Measurements from ENCODE around the gene RTEL1.
"Not testable (repeated sequence)": the region's sequence is repeated elsewhere in the genome, so short reads cannot be mapped to it uniquely, and the experiment has no call there.

Gene RTEL1

GRCh38 chr20:63708301-63709148 lies 50.4 kb downstream of the RTEL1 start:
- Histone ChIP-seq H3K36me3 (ENCODE audit: insufficient read depth, low read length) (peaks cover 62% of the 10 kb centered on the region), H3K27me3 (ENCODE audit: insufficient read depth, low read length) (no peaks in the 10 kb centered on the region), H3K9me3 (ENCODE audit: low read length) (peaks cover 13% of the 10 kb centered on the region), H3K4me1 (ENCODE audit: insufficient read depth, low read length) (peaks cover 20% of the 10 kb centered on the region), H3K4me3 (ENCODE audit: low read length) (peak overlapping the region; percentile 63), H2AFZ (ENCODE audit: low read depth, low read length) (no peak overlapping the region)

DNA sequence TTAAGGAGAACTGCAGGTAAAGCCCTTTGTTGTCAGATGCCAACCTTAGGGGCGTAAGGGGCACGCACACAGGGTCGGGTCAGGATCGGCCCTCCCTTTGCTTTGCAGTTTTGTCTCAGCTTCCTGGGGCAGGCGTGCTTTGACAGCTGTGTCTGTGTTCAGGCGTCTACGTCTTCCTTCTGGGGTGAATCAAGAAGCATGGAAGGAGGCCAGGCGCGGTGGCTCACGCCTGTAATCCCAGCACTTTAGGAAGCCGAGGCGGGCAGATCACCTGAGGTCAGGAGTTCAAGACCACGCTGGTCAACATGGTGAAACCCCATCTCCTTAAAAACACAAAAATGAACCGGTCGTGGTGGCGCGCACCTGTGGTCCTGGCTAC lies 51.0 kb downstream of the RTEL1 start:
- Histone ChIP-seq H3K4me3 (ENCODE audit: low read length) (peak overlapping the region; percentile 63), H3K27me3 (ENCODE audit: insufficient read depth, low read length) (no peaks in the 10 kb centered on the region), H3K36me3 (ENCODE audit: insufficient read depth, low read length) (peaks cover 57% of the 10 kb centered on the region)

GRCh38 chr20:63711085-63711645 lies 53.1 kb downstream of the RTEL1 start:
- Histone ChIP-seq H3K9me3 (ENCODE audit: low read length) (peaks cover 21% of the 10 kb centered on the region), H2AFZ (ENCODE audit: low read depth, low read length) (no peak overlapping the region), H3K27me3 (ENCODE audit: insufficient read depth, low read length) (no peaks in the 10 kb centered on the region), H3K36me3 (ENCODE audit: insufficient read depth, low read length) (peaks cover 48% of the 10 kb centered on the region), H3K4me1 (ENCODE audit: insufficient read depth, low read length) (peaks cover 20% of the 10 kb centered on the region), H3K4me3 (ENCODE audit: low read length) (no peak overlapping the region)

More for the DNA sequence above, 51.0 kb downstream of the RTEL1 start:
- peaks cover 13% of the 10 kb centered on the region for H3K9me3 ChIP-seq (ENCODE audit: low read length)
- H2AFZ ChIP-seq (ENCODE audit: low read depth, low read length): no peak overlapping the region
- H3K4me1 ChIP-seq (ENCODE audit: insufficient read depth, low read length): peaks cover 20% of the 10 kb centered on the region

DNA sequence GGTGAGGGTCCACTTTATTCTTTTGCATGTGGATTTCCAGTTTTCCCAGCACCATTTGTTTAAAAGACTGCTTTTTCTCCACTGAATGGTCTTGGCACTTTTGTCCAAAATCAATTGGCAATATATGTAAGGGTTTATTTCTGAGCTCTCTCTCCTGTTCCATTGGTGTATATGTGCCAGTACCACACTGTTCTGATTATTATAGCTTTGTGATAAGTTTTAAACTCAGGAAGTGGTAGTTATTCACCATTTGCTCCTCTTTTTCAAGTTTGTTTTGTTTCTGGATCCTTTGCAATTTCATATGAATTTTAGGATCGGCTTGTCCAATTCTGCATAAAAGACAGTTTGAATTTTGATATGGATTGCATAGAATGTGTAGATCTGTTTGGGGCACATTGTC lies 54.1 kb downstream of the RTEL1 start:
- no peak overlapping the region for H2AFZ ChIP-seq (ENCODE audit: low read depth, low read length)
- no peaks in the 10 kb centered on the region for H3K27me3 ChIP-seq (ENCODE audit: insufficient read depth, low read length)
- H3K4me3 ChIP-seq (ENCODE audit: low read length): no peak overlapping the region
- H3K4me1 ChIP-seq (ENCODE audit: insufficient read depth, low read length): peaks cover 13% of the 10 kb centered on the region
- H3K36me3 ChIP-seq (ENCODE audit: insufficient read depth, low read length): peaks cover 50% of the 10 kb centered on the region
- H3K9me3 ChIP-seq (ENCODE audit: low read length): peaks cover 21% of the 10 kb centered on the region

DNA sequence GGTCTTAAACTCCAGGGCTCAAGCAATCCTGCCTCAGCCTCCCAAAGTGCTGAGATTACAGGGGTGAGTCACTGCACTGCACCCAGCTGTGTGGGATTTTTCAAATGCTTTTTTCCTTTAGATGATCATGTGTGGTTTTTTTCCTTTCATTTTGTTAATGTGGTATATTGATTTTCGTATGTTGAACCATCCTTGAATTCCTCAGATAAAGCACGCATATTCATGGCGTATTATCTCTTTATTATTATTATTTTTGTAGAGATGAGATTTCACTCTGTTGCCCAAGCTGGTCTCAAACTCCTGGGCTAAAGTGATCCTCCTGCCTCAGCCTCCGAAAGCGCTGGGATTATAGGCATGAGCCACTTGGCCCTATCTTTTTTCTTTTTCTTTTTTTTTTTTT lies 56.7 kb downstream of the RTEL1 start:
- Histone ChIP-seq H3K4me1 (ENCODE audit: insufficient read depth, low read length) (no peaks in the 10 kb centered on the region), H2AFZ (ENCODE audit: low read depth, low read length) (no peak overlapping the region), H3K36me3 (ENCODE audit: insufficient read depth, low read length) (peaks cover 52% of the 10 kb centered on the region), H3K9me3 (ENCODE audit: low read length) (peaks cover 33% of the 10 kb centered on the region), H3K4me3 (ENCODE audit: low read length) (no peak overlapping the region), H3K27me3 (ENCODE audit: insufficient read depth, low read length) (no peaks in the 10 kb centered on the region)

DNA sequence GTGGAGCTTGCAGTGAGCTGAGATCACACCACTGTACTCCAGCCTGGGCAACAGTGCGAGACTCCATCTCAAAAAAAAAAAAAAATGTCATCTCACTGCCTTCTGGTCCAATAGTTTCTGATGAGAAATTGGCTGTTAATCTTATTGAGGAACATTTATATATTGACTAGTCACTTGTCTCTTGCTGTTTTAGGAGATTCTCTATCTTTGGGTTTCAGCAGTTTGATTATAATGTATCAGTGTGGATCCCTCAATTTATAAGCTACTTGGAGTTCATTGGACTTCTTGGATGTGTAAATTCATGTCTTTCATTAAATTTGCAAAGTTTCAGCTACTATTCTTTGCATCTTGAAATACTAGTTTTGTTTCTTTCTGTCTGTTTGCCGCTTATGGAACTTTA lies 60.9 kb downstream of the RTEL1 start:
- H3K36me3 ChIP-seq (ENCODE audit: insufficient read depth, low read length): peaks cover 35% of the 10 kb centered on the region

GRCh38 chr20:63722967-63723622 lies 65.0 kb downstream of the RTEL1 start:
- H3K36me3 ChIP-seq (ENCODE audit: insufficient read depth, low read length): peaks cover 21% of the 10 kb centered on the region

More for the DNA sequence above, 60.9 kb downstream of the RTEL1 start:
- no peaks in the 10 kb centered on the region for H3K4me1 ChIP-seq (ENCODE audit: insufficient read depth, low read length)
- H3K9me3 ChIP-seq (ENCODE audit: low read length): peaks cover 20% of the 10 kb centered on the region
- no peak overlapping the region for H3K4me3 ChIP-seq (ENCODE audit: low read length)
- no peak overlapping the region for H2AFZ ChIP-seq (ENCODE audit: low read depth, low read length)
- no peaks in the 10 kb centered on the region for H3K27me3 ChIP-seq (ENCODE audit: insufficient read depth, low read length)

GRCh38 chr20:63730189-63730733 lies 72.1 kb downstream of the RTEL1 start:
- not testable (repeated sequence) for H3K9me3 ChIP-seq (ENCODE audit: low read length); H2AFZ ChIP-seq (ENCODE audit: low read depth, low read length); H3K4me1 ChIP-seq (ENCODE audit: insufficient read depth, low read length); H3K4me3 ChIP-seq (ENCODE audit: low read length); H3K27me3 ChIP-seq (ENCODE audit: insufficient read depth, low read length)
- peaks cover 31% of the 10 kb centered on the region for H3K36me3 ChIP-seq (ENCODE audit: insufficient read depth, low read length)

More at GRCh38 chr20:63722967-63723622, 65.0 kb downstream of the RTEL1 start:
- H2AFZ ChIP-seq (ENCODE audit: low read depth, low read length); H3K4me1 ChIP-seq (ENCODE audit: insufficient read depth, low read length); H3K27me3 ChIP-seq (ENCODE audit: insufficient read depth, low read length); H3K4me3 ChIP-seq (ENCODE audit: low read length): not testable (repeated sequence)
- H3K9me3 ChIP-seq (ENCODE audit: low read length): peaks cover 13% of the 10 kb centered on the region

GRCh38 chr20:63731410-63731809 lies 73.3 kb downstream of the RTEL1 start:
- Histone ChIP-seq H3K27me3 (ENCODE audit: insufficient read depth, low read length) (no peaks in the 10 kb centered on the region), H3K36me3 (ENCODE audit: insufficient read depth, low read length) (peaks cover 34% of the 10 kb centered on the region), H3K9me3 (ENCODE audit: low read length) (no peaks in the 10 kb centered on the region), H3K4me1 (ENCODE audit: insufficient read depth, low read length) (no peaks in the 10 kb centered on the region), H3K4me3 (ENCODE audit: low read length) (no peak overlapping the region), H2AFZ (ENCODE audit: low read depth, low read length) (no peak overlapping the region)

GRCh38 chr20:63732118-63733095 lies 74.3 kb downstream of the RTEL1 start:
- H3K9me3 ChIP-seq (ENCODE audit: low read length): no peaks in the 10 kb centered on the region
- no peak overlapping the region for H2AFZ ChIP-seq (ENCODE audit: low read depth, low read length)
- no peaks in the 10 kb centered on the region for H3K27me3 ChIP-seq (ENCODE audit: insufficient read depth, low read length)
- H3K4me3 ChIP-seq (ENCODE audit: low read length): no peak overlapping the region
- H3K4me1 ChIP-seq (ENCODE audit: insufficient read depth, low read length): no peaks in the 10 kb centered on the region
- H3K36me3 ChIP-seq (ENCODE audit: insufficient read depth, low read length): peaks cover 31% of the 10 kb centered on the region

GRCh38 chr20:63733117-63733516 lies 75.0 kb downstream of the RTEL1 start:
- Histone ChIP-seq H3K4me3 (ENCODE audit: low read length) (no peak overlapping the region), H3K36me3 (ENCODE audit: insufficient read depth, low read length) (peaks cover 31% of the 10 kb centered on the region)

DNA sequence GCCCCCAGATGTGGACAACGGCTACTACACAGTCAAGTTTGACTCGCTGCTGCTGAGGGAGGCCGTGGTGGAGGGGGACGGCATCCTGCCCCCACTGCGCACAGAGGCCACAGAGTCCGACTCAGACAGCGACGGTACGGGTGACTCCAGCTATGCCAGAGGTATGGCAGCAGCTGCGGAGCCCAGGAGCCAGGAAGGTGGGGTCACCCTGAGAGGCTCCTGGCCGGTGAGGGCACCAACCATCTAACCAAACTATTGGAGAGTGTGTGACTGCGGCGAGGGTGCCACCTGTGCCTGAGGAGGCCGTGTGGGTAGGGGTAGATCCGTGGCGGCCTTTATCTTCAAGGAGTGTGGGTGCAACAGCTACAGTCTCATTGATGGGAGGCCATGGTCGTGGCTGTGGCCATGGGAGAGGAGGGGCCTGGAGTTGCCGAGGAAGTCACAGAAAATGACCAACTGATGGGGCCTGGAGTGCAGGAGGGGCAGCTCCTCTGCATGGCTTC lies 75.5 kb downstream of the RTEL1 start:
- Histone ChIP-seq H3K36me3 (ENCODE audit: insufficient read depth, low read length) (peaks cover 31% of the 10 kb centered on the region), H3K27me3 (ENCODE audit: insufficient read depth, low read length) (no peaks in the 10 kb centered on the region), H3K4me1 (ENCODE audit: insufficient read depth, low read length) (peaks cover 6% of the 10 kb centered on the region), H3K4me3 (ENCODE audit: low read length) (no peak overlapping the region), H2AFZ (ENCODE audit: low read depth, low read length) (no peak overlapping the region), H3K9me3 (ENCODE audit: low read length) (no peaks in the 10 kb centered on the region)

More at GRCh38 chr20:63733117-63733516, 75.0 kb downstream of the RTEL1 start:
- Histone ChIP-seq H2AFZ (ENCODE audit: low read depth, low read length) (no peak overlapping the region), H3K27me3 (ENCODE audit: insufficient read depth, low read length) (no peaks in the 10 kb centered on the region), H3K9me3 (ENCODE audit: low read length) (no peaks in the 10 kb centered on the region), H3K4me1 (ENCODE audit: insufficient read depth, low read length) (peaks cover under 1% of the 10 kb centered on the region)
